Activated CD4-positive, alpha-beta T cell treated with anti-CD3 and anti-CD28 coated beads, Interleukin-2, amount 50 U/mL, for 16 hours (primary cell): ENCODE measurements around the gene GPC5.
"Not testable (repeated sequence)": the region's sequence is repeated elsewhere in the genome, so short reads cannot be mapped to it uniquely, and the experiment has no call there.

Source experiments
- DNase-seq: peaks from one replicate; pipeline ENCODE4 v3.0.0-alpha.2; 2020

Gene GPC5

DNA sequence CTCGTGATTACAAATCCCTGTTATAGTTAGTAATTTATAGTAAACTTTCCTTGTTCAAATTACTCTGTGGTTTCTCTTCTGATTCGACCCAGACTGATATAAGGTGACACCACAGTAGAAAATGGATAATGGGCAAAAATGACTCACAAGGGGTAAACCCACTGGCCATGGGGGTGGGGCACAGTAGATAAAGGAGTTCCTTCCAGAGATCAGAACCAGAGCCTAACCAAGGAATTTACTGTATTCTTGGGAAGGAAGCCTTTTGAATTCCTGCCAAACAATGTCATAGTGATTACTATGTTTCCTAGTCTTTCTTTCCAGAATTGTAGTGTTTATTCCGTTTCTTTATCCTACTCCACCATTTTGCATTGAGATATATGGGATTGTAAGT, 29.0 kb upstream of the GPC5 start:
- DNase-seq, result no peak

DNA sequence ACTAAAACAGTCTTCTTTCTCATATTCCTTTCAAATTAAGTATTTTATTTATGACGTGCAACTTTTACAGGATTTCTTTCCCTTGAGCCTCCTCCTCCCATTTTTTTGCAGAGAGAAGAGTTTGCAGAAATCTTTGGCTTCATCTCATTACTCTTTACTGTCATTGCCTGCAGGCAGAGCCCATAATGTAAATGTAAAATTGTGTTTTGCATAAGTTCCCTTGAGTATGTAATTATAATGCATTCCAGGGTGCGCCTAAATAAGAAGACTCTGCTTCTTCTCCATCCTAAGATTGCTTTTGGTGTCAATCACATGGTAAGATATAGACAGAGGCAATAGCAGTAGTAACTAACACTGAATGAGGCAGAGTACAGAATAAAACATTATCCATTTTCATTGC, 27.9 kb upstream of the GPC5 start:
- DNase-seq, result no peak

DNA sequence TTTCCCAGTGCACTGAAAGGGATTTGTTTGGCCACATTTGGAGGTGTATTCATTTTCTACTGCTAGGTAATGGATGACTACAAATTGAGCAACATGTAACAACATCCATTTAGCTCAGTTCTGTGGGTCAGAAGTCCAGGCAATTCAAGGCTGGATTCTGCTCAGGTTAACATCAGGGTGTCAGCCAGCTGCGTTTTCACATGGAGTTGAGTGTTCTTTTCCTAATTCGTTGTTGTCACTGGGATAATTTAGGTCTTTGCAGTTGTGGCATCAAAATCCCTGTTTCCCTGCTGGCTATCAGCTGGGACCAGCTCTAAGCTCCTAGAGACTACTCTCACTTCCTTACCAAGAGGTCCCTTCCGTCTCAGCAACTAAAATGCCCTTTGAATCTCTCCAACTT, 25.5 kb upstream of the GPC5 start:
- DNase-seq, result no peak

DNA sequence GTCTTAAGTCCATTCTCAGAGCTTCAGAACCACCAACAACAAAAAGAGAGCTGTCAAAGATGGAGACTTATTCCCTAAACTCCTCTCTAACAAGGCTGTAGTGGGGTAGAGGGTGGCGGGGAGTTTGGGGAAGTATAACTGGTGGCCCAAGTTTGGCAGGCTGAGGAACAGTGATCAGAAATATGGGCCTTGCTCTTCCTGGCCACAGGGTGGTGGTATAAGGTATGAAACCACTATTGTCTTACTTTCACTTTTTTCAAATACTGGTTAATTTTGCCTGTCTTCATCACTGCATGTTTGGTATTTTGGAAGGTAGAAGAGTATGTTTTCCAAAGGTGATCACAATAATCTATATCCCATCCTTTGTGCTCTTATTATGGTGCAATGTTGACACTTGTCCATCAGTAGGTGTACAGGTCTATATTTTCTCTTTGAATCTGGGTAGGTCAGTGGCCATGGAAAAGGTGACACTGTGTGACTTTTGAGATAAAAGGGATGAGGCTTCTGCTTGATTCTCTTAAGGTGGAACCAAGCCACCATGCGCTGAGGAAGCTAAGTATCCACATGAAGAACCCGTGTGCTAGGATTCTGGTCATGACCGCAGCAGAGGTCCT, 23.2 kb upstream of the GPC5 start:
- DNase-seq, result no peak

DNA sequence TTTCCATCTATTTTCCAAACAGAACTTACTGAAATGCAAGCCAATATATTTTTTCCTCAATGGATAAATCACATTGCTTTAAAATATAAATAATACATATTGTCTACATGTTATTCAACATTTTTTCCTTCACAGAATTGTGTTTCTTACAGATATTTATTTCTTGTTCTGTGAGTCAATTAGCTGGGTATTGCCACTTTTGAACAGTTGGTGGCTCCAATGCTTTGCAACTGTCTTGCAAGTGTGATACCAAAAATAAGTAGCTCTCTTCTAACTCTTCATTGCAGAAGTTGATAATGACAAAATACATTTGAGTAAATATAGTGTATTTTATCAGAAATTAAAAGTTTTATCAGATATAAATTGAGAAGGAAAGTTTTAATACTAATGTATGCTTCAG, 17.1 kb upstream of the GPC5 start:
- DNase-seq, result no peak

DNA sequence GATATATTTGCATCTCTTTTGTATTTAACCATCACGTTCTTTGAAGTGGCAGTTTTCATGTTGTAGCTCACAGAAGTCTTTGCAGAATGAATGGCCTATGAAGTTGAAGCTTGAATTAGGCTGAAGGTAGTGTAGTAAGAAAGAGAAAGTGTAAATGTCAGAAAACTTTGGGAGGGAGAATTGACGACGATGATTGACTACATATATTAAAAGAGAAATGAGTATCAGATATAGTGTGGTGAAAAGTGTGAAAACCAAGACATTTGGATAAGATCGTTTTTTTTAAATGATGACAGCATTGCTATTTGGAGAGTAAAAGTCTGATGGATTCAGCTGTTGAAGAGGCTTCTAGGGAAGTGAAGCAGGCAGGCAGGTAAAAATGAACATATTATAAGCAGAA, 14.6 kb upstream of the GPC5 start:
- DNase-seq, result no peak

DNA sequence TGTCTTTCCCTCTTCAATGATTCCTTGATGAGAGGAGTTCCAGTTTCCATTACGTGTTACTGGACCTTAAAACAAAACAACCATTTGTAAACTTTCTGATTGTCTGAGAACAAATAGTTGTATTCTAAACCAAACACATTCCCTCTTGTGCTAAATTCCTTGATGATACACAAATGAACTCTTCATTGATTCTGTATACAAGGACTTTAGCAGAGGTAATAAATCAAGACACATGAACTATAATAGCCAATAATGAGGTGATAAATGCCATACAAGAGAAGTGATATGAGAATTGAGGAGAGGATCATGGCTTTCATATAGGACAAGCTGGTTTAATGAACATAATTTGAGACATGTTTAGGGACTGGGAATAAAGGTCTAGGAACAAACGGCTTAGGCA, 13.5 kb upstream of the GPC5 start:
- DNase-seq, result no peak

DNA sequence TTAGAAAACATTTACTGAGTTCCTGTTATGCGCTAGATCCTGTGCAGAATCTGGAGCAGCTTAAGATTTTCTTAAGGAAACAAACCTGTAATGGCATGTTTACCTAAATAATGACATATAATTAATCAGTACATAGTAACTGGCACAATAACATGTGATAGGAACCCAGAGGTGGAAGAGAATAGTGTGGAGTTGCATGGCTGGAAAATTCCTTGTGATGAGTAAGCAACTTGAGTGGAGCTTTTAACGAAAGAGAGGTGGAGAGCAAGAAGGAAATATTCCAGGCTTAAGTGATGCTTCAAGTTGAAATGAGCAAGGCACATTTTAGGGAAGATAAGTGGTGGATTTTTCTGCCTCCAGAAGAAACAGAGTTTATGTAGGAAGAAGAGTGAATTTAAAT, 9.2 kb upstream of the GPC5 start:
- DNase-seq, result no peak

DNA sequence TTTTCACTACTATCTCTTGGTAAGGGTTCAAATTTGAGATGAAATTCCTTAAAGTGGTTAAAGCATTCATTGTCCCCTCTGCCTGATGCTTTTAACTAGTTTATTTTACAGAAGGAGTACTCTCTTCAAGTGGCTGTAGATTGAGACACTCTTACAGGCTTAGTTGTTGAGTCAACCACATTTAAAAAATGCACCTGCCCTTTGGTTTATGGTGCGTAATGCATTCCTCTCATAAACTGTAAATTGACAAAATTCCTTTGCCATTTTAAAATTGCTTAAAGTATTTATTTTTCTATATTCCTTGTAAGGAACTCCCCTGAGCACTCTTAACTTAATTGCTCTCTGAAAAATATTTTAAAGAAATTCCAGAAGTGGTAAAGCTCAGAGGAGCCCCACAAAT, 826 bp upstream of the GPC5 start:
- no peak for DNase-seq

DNA sequence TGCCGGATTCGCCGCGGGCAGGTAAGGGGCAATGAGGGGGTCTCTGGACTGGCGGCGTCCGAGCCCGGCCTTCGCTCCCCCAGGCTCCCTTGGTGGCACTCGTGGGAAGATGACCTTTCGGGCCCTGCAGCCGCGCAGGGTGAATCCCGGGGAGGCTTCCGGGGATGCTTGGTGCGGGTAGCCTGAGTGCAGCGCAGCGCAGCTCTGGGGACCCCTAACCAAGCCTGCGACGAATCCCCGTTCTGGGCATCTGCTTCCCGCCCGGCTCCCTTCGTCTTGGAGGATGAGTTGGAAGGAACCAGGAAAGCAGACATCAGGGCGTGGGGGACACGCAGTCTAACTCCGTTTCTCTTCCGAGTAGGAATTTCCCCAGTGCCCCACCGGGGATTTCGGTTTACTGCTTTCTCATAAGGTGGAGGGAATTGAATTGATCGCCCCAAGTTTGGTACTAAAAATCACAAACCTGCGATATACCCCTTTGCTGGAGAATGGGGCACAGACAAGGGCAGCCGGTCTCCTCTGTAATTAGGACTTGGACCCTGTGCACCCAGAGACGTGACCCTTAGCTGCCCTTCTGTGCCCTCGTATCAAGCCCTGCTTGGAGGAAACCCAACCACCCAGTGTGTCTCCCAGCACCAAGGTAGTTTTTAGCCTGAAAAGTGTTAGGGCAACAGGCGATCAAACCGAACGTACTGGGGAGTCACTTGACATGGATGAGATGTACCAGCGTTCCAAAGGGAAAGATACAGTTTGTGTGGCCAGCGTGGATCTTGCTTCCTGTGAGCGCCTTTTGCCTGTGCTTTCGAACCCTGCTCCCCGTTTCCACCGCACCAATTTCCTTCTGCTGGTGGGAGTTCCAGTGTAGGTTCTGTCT, 1.0 kb downstream of the GPC5 start:
- no peak for DNase-seq

DNA sequence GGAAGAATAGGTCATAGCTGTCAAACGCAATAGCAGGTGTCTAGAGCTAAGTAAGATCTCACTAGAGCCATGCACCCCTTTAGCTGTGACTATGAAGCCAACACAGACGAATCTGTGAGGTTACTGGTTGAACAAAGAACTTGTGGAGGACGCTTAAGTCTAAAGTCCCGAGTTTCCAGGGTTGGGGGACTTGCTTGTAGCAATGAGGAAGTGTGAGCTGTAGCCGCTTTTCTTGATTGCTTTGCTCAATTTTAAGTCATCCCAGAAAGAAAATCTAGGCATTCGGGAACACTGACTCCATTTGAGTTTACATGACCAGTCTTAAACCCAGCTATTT, 1.6 kb downstream of the GPC5 start:
- DNase-seq, result no peak

DNA sequence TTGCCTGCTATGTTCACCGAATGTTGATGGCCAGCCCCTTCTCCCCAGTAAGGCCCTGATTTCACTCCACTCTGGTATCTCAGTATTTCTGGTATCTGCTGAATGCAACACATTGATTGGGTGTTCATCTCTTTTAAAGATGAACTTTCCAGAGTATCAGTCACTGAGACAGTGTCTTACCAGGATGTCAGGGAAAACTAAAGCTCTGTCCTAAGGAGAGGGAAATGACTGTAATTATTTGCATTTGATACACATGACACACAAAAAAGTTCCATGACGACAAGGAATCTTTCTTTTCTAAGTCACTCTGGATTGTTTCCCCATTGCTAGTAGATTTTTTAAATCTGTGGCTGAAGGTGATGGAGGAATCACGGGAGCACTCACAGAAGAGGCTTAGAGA, 2.2 kb downstream of the GPC5 start:
- DNase-seq, result no peak

DNA sequence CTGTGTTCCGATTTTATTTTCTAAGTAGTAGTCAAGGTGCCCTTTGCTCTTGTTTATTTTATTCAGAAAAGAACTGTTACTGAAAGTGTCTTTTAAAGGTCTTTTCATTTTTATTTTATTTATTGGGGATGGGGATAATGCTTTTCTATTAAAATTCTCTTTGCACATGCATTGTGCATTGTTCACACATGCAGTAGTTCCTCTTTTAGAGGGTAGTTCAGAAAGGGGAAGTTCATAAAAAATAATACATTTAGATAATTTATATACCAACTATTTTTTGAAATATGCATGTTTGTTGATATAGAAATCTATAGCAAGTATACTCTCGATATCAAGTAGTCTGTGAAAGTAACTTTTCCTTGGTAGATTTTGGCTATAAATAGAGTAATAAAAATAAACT, 3.5 kb downstream of the GPC5 start:
- no peak for DNase-seq

DNA sequence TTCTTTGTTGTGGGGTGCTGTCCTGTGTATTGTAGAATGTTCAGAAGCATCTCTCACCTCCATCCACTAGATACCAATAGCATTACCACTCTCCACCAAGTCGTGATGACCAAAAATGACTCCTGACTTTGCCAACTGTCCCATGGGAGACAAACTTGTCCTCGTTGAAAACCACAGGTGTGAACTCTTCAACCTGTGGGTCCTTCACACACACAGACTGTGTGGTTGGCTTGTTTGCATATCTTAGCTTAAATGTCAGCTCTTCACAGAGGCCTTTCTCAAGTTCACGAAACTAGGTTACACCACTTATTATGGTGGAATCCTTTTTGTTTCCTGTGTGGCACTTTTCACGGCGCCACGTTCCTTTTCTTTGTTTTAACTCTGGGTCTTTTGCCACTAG, 6.8 kb downstream of the GPC5 start:
- DNase-seq, result no peak

DNA sequence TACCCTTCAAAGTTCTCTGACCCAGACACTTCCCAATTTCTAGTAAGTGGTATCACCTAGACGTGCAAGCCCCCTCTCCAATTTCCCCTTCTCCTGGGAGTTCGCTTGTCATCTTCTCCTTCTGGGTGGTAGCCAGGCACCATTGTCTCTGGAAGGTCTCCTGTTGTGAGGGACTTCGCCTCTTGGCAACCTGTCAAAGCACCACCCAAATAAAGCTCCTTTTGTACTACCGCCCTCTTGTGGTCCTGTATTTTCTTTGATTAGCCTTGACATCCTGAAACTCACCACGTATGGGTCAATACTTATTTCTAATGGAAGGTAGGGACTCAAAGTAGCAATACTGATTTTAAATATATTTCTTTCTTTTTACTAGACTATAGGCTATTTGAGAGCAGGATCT, 8.2 kb downstream of the GPC5 start:
- DNase-seq, result peak; percentile 57

DNA sequence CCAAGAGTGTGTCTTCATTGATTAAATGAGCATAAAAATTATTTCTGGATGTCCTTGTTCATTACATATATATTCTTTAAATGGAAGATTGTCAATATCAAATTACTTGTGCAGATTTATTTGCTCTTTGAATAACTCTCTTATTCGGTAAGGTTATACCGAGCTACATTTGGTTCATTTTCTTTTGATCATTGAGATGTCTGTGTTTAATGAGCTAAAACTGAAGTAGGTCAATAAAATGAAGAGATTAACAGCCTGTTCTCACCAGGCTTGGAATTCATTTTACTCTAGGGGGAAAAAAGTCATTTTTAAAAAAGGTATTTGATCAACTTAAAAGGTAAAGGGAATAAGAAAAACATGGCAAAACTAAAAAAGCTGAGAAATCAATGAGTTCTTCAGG, 10.6 kb downstream of the GPC5 start:
- no peak for DNase-seq

DNA sequence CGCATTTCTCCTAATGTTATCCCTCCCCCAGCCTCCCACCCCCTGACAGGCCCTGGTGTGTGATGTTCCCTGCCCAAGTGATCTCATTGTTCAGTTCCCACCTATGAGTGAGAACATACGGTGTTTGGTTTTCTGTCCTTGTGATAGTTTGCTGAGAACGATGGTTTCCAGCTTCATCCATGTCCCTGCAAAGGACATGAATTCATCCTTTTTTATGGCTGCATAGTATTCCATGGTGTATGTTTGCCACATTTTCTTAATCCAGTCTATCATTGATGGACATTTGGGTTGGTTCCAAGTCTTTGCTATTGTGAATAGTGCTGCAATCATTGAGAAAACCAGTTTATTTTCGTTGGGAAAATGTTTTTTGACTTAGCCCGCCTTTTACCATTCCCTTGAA, 18.2 kb downstream of the GPC5 start:
- not testable (repeated sequence) for DNase-seq

DNA sequence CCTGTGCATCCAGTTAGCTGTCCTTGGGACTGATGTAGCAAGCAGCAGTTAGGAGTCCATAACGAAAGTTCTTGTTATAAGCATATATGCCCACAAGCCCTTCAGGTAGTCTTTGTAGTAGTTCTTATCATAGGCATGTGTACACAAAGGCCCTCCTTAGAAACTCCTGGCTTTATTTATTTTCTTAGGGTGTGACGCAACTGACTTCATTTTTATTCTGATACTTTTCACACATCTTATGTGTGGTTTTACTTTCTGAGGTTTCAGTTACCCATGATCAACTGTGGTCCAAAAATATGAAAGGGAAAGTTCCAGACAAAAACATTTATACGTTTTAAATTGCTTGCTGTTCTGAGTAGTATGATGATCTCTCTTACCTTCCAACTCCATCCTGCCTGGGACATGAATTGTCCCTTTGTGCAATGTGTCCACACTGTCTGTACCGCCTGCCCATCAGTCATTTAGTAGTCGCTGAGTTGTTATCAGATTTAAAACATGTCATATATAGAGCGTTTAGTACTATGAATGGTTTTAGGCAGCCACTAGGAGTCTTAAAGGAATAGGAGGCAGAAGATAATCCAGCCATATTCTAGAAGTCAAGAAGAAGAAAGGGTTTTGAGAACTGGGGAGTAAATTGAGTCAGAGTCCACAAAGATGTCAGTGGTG, 19.4 kb downstream of the GPC5 start:
- DNase-seq, result no peak

DNA sequence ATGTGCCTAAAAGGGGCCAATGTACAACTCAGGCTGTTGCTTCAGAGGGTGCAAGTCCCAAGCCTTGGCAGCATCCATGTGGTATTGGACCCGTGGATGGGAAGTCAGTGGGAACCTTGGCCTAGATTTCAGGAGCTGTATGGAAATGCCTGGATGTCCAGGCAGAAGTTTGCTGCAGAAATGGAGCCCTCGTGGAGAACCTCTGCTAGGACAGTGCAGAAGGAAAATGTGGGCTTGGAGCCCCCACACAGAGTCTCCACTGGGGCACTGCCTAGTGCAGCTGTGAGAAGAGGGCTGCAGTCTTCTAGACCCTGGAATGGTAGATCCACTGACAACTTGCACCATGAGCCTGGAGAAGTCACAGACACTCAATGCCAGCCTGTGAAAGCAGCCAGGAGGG, 28.5 kb downstream of the GPC5 start:
- DNase-seq, result no peak

DNA sequence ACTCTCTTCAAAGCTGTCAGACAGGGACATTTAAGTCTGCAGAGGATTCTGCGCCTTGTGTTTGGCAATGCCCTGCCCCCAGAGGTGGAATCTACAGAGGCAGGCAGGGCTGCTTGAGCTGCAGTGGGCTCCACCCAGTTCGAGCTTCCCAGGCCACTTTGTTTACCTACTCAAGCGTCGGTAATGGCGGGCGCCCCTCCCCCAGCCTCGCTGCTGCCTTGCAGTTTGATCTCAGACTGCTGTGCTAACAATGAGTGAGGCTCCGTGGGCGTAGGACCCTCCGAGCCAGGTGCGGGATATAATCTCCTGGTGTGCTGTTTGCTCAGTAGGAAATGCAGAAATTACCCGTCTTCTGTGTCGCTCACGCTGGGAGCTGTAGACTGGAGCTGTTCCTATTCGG, 40.3 kb downstream of the GPC5 start:
- not testable (repeated sequence) for DNase-seq

DNA sequence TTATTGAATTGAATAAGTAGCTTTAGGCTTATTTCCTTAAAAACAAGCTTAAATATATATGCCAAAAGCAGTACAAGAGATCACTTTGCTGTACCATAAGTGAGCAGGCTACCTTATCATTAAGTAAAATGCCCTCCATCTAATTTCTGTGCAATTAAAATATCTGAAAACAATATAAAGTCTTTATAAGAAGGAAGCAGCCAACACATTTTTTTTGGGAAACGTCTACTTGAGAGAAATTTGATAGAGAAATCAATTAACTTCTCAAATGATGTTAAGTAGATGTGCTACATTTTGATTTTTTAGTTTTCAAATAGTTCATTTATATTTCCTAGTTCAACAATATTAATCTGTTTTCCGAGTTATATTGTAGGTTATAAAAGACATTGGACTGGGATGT, 52.5 kb downstream of the GPC5 start:
- DNase-seq, result no peak

DNA sequence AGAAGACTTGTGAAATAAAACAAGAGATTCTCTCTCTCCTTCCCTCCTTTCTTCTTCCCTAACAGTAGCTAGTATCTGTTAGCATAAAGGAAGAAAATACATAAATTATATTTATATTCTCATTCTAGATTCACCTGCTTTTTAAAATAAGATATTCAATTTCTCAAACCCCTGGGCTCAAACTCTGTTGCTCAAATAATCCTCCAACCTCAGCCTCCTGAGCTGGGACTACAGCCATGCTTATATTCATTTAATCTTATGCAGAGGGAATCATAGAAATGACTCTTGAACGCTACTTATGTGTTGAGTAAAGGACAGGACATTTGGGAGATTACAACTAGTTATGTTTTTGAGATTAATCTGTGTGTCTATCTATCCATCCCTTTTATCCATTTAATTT, 56.2 kb downstream of the GPC5 start:
- no peak for DNase-seq

DNA sequence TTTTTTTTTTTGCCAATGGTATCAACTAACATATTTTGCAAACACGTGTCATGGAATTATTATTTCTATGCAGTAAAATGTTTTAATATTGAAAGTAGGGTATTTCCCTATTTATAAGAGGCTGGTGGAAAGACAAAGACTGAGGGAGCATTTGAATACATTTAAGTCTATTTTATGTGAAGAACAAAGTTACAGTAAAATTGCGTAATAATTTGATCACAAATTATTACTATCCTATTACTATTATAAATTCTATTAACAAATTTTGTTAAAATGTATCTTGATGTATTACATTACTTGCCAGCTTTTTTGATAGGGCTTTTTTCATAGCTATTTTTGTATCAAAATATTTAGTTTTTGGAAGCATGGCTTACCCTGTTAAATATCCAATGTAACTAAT, 58.4 kb downstream of the GPC5 start:
- no peak for DNase-seq

DNA sequence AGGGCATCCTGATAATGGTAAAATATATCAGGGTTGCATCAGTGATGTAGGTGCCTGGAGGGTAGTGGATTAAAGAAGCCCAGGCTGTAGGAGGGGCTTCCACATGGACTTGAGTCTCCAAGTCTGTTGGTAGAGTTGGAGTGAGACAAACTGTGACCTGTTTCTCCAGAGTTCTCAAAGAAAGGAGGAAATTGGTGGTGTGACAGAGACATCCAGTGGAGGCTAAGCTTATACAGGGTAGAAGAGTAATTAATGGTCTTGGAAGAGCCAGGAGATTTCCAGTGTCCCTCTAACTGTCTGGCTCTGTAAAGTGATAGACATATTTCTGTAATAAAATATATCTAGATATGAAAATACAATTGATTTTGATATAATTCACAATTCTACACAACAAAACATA, 61.1 kb downstream of the GPC5 start:
- no peak for DNase-seq

DNA sequence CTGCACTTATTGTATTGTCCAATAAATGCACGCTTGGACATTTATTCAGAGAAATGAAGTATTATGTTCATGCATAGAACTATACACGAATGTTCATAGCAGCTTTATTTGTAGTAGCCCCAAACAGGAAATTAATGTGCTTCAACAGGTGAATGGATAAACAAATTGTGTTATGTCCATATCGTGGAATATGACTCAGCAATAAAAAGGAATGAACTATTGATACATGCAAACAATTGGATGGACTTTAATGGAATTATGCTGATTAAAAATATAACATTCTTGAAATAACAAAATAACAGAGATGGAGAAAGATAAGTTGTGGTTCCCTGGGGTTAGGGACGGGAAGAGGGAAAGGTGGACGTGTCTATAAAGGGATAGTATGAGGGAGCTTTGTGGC, 65.9 kb downstream of the GPC5 start:
- DNase-seq, result no peak
